ENCODE measurements around the gene TFEC.
"Not testable (repeated sequence)": the region's sequence is repeated elsewhere in the genome, so short reads cannot be mapped to it uniquely, and the experiment has no call there.

Gene TFEC

GRCh38 chr7:115988401-115988800 lies 42.2 kb downstream of the TFEC start:
- no peak for DNase-seq (ENCODE audit: low read depth)

DNA sequence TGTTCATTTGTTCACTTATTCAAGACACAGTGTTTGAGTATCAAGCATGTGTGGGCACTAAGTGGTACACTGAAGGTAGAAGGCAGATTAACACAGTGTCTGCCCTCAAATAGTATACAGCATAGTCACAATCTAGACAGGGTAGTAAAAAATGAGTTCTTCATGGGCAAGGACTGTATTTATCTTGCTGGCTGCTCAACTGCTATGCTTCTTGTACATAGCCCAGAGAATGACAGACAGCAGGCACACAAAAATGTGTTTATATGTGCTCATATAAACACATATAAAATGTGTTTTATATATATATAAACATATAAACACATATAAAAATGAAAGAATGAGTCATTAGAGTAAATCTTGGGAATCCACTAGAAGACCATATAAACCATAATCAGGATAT lies 43.1 kb downstream of the TFEC start:
- no peak for DNase-seq (ENCODE audit: low read depth)

DNA sequence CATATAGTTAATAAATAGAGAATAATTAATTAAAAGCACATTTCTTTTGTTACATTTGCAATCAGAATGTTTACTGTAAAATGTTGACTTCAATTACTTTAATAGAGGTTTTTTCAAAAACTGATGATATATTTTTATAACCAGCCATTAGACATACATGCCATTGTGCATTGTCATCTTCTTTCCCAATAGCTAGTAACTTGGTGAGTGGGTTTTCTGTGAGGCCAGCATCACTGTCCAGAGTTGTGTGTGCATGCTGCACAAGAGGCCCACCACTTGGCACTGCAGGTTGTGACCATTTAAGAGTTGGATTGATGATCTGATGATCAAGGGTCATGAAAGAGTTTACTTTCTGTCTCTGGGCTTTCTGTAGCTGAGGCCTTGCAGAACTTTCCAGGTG lies 46.5 kb downstream of the TFEC start:
- DNase-seq (ENCODE audit: low read depth) = no peak

DNA sequence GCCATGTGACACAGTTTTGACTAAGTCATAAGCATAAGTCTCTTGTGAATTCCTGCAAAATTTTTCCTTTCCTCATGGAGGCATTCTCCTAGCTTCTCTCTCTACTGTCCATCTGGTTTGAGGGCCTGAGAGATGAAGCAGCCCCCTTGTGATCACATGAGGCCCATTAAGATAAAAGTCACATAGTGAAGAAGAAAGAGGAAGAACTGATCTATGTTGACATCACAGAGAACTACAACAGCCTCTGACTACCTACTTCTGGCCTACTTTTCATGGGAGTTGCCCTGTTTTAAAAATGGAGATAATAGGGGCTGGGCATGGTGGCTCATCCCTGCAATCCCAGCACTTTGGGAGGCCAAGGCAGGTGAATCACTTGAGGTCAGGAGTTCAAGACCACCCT lies 50.4 kb downstream of the TFEC start:
- no peak for DNase-seq (ENCODE audit: low read depth)

- DNase-seq (ENCODE audit: low read depth) = peak; percentile 1
Observed at GRCh38 chr7:115976651-115977050, 53.9 kb downstream of the TFEC start.

- DNase-seq (ENCODE audit: low read depth) = no peak
Observed at GRCh38 chr7:115975766-115976165, 54.8 kb downstream of the TFEC start.

DNA sequence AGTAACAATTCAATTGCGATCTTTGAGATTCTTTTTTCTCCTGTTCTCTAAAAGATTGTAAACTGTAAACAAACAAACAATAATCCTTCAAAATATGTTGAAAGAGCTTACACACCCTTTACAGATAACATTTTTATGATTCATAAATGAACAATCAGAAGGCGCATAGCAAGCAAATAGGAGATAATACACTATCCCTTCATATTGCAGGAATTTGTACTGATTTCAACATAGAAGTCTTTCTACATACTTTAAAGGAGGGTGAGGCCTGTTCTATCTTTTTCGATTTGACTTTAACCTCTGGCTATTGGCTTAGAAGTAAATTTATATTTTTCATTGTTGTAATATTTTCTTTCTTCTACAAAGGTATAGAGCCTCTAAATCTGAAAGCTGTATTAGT lies 57.2 kb downstream of the TFEC start:
- no peak for DNase-seq (ENCODE audit: low read depth)

DNA sequence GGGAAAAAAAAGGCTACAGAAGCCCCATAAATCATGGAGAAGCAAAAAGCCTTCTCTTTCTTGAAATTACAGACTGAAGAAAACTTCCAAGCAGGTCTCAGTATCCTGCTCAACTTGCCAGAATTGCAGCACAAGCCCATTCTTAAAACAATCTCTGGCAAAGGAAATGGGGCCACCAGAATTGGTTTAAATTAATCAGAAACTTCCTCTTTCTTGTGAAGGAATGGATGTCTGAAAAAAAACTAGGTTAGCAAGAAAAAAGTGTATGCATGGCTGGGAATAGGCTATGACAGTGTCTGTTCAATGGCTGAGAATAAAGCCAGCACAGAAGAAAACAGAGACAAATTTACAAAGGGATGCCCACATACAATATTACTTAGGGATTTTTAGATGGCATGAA lies 59.1 kb downstream of the TFEC start:
- no peak for DNase-seq (ENCODE audit: low read depth)

GRCh38 chr7:115968596-115968995 lies 62.0 kb downstream of the TFEC start:
- DNase-seq (ENCODE audit: low read depth) = no peak

DNA sequence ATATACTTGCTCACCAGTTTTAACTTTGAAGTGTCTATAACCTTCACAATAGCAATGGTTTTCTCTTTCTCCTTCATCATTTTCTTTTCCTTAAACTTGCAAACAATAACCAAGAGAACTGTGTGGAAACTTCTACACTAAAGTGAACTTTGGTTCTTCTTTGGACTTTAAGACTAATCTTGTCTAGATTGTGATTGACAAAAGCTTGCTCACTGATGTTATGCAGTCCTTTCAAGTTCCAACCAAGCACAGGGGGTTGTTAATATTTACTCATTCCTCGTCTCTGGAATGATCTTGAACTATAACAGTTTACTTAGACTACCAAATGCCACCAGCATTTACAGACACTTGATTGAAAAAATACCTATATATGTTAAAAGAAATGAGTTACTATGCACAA lies 62.4 kb downstream of the TFEC start:
- DNase-seq (ENCODE audit: low read depth) = no peak

GRCh38 chr7:115965796-115966475 lies 64.6 kb downstream of the TFEC start:
- no peak for DNase-seq (ENCODE audit: low read depth)

GRCh38 chr7:115965236-115965635 lies 65.3 kb downstream of the TFEC start:
- DNase-seq (ENCODE audit: low read depth) = no peak

- no peak for DNase-seq (ENCODE audit: low read depth)
Observed at GRCh38 chr7:115964799-115965198, 65.8 kb downstream of the TFEC start.

DNA sequence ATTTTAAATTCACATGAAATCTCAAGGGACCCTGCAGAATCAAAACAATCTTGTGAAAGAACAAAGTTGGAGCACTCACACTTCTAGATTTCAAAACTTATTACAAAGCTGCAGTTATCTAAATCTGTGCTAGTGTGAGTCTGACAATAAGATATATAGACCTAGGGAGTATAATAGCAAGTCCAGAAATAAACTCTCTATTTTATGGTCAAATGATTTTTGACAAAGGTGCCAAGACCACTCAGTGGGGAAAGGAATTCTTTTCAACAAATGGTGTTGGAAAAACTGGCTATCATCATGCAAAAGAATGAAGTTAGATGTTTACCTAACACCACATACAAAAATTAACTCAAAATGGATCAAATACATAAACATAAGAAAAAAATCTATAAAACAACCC lies 68.2 kb downstream of the TFEC start:
- DNase-seq (ENCODE audit: low read depth) = no peak

DNA sequence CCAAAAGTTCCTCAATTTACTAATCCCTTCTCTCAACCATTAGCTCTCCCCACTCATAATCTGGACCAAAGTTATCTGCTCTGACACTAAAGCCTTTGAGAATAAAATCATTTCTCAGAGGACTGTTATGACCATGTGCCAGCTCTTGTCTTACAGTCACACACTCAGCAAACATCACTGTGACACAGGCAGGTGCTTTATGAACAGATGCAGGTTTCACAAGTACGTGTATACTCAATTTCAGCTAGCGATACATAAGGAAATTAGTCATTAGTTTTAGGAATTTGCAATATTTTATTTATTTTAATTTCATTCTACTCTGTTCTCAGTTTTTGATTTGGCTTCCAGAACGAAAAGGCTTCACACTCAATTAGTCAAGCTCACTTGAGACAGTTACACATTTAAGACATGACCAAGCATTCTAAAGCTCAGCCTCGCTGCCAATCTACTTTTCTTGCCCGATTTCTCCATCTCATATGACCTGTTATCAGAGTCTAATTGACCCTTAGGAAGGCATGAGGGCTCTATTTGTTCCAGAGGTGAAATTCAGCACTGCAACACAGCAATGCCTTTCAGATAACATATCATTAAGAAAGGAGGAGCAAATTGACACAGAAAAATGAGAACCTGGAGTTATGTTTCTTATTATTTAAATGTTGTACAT lies 76.8 kb downstream of the TFEC start:
- DNase-seq (ENCODE audit: low read depth) = no peak

DNA sequence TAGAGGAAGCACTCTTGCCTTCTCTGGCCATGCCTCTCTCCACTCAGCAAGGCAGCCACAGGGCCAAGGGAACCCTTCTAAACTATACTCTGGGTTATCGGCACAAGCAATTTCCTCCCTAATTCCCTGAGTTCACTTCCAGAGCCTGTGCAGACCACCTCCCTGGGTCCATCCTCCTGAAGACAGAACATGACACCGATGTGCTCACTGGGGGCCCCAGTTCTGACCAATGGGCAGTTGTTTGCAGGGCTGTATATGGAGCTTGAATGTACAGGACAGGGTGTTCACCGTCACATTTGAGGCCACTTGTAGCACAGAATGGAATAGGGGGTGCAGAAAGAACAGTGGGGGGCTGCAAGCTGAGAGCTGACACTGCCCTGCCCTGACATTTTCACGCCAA lies 77.7 kb downstream of the TFEC start:
- DNase-seq (ENCODE audit: low read depth) = no peak

DNA sequence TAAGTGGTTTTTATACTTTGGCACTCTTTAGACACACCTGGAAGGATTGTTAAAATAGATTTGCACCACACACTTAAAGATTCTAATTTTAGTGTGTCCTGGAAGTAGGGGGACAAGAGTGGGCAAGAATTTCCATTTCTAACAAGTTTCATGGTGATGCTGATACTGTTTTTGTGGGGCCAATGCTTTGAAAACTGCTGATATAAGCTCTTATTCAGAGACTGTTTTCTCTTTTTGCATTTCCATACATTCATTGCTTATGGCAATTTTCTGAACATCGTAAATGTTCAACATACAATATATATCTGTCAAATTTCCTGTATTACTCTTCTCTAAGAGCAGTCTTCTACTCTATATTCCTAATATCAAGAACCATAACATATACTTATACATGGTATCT lies 79.0 kb downstream of the TFEC start:
- DNase-seq (ENCODE audit: low read depth) = no peak

DNA sequence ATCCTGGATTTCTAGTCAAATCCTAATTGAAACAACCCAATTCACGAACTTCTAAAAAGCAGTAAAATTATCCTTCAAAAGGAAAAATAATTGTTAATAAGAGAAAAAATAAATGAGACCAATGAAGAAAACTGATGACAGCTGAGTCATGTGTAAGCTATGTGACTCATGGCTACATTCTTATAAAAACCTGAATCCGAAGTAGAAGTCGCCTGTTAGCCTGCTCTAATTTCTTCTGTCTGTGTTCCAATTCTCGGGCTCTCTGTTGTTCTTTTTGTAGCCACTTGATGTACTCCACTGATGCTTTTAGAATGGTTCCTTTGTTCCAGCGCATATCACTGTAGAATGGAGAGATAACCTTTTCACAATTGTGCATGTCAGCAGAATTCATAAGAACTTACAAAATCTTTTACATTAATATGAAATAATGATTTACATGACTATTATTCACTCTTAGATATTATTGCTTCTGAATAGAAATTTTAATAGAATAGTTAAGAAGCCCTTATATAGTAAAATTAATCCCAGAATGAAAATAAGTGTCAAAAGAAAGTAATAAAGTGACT lies 88.8 kb downstream of the TFEC start:
- DNase-seq (ENCODE audit: low read depth) = no peak

GRCh38 chr7:115940460-115941060 lies 90.0 kb downstream of the TFEC start:
- DNase-seq (ENCODE audit: low read depth) = no peak

DNA sequence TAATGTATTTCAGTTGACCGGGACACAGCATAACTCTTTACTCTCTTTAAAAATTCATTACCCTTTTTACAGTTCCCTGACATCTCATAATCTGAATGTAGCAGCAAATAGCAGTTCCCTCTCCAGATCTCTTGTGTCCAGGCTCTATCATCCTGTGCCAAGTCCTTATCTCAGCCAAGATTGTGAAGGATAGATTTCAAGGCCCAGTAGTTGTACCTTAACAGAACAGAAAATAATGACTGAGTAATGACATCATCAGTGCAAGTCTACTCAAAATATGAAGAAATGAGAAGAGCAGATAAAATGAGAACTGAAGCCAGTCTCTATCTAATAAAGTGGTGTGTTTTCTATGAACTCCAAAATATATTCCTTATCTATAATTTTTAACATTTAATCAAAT lies 92.6 kb downstream of the TFEC start:
- no peak for DNase-seq (ENCODE audit: low read depth)

DNA sequence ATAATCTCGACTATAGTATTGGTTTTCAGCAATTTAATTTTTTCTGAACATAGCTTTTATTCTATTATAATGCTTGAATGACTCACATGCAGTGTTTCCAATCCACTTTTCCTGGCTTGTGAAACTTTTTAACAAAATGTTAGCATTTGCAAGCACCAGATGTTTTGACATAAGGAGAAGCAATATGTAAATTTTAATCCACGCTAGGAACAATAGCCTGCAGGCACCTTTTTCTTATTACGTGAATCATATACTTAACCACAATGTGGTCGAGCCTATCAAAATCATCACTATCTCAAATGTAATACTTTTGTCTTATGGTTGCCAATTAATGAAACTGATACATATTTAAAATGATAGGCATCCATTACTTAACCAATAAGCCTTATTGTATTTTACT lies 97.1 kb downstream of the TFEC start:
- no peak for DNase-seq (ENCODE audit: low read depth)

DNA sequence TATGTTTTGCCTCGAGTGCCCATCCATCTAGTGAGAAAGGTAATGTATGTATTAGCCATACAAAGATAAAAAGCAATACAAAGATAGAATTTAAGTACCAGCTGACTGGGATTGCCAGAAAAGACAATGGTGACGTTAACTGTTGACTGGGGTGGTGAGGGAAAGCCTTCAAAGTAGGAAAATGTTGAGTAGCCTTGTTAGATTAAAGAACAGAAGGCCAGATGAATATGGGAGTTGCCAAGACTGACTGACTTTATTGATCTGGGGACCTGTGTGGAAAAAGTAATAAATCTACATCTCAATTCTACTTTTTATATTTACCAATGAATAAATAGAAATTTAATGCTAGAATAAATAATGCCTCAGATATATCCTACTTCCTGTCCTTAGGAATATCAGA lies 97.7 kb downstream of the TFEC start:
- DNase-seq (ENCODE audit: low read depth) = no peak

- not testable (repeated sequence) for DNase-seq (ENCODE audit: low read depth)
Observed at GRCh38 chr7:115930184-115930583, 100.4 kb downstream of the TFEC start.

Measured in stromal cell of bone marrow (primary cell).